GM23338 (cell line): ENCODE measurements around the gene DAB2. TPM values are rescaled to one million over a fixed set of nuclear protein-coding genes. Genes with fewer than 3 reads are reported as not detected.

Experiments used
- ATAC-seq: fragments of 200-7000 bp; cut with Tn5 transposase; 3 replicates; pipeline ENCODE4 v1.9.1; 2020
- DNase-seq: peaks from one replicate; pipeline ENCODE4 v3.0.0-alpha.2; 2015; ENCODE audit warnings: low spot score
- H2AFZ ChIP-seq: fragments of 200-600 bp; sonication (generic); 2 replicates; pipeline ENCODE4 v1.8.0; 2016; ENCODE audit warnings: antibody characterized with exemption, mild to moderate bottlenecking, moderate library complexity
- H3F3A ChIP-seq: fragments of 200-600 bp; sonication (generic); replicated peaks from 2 replicates; pipeline ENCODE4 v1.8.0; 2017; ENCODE audit warnings: antibody characterized with exemption, mixed run types, low read depth
- H3K27ac ChIP-seq: fragments of 200-600 bp; sonication (generic); 2 replicates; pipeline ENCODE4 v1.6.1; 2016; ENCODE audit warnings: low read depth
- H3K27me3 ChIP-seq: fragments of 200-600 bp; sonication (generic); 2 replicates; pipeline ENCODE4 v1.8.0; 2016; ENCODE audit warnings: mild to moderate bottlenecking, mixed run types, moderate library complexity; ENCODE audit not compliant: insufficient read depth
- H3K36me3 ChIP-seq: fragments of 200-600 bp; sonication (generic); 2 replicates; pipeline ENCODE4 v1.8.0; 2016; ENCODE audit warnings: mild to moderate bottlenecking; ENCODE audit not compliant: insufficient read depth
- H3K4me1 ChIP-seq: fragments of 200-600 bp; sonication (generic); 2 replicates; pipeline ENCODE4 v1.8.0; 2016; ENCODE audit warnings: mild to moderate bottlenecking, moderate library complexity; ENCODE audit not compliant: insufficient read depth
- H3K4me2 ChIP-seq: fragments of 200-600 bp; sonication (generic); 2 replicates; pipeline ENCODE4 v1.7.1; 2017; ENCODE audit warnings: mixed run types
- H3K4me3 ChIP-seq: fragments of 200-600 bp; sonication (generic); 2 replicates; pipeline ENCODE4 v1.6.1; 2016; ENCODE audit warnings: mixed run types
- H3K79me2 ChIP-seq: fragments of 200-600 bp; sonication (generic); replicated peaks from 2 replicates; pipeline ENCODE4 v1.8.0; 2017; ENCODE audit warnings: mild to moderate bottlenecking; ENCODE audit not compliant: insufficient read depth
- H3K9me2 ChIP-seq: fragments of 200-600 bp; sonication (generic); 2 replicates; pipeline ENCODE4 v1.8.0; 2017; ENCODE audit not compliant: insufficient read depth
- H4K20me1 ChIP-seq: fragments of 200-600 bp; sonication (generic); replicated peaks from 2 replicates; pipeline ENCODE4 v1.8.0; 2017; ENCODE audit warnings: mild to moderate bottlenecking; ENCODE audit not compliant: insufficient read depth
- H3K27ac Mint-ChIP-seq: 2 replicates; pipeline ENCODE4 v1.8.0; 2020; ENCODE audit warnings: inconsistent platforms, mild to moderate bottlenecking, moderate library complexity, mixed read lengths
- H3K27me3 Mint-ChIP-seq: 3 replicates; pipeline ENCODE4 v1.8.0; 2022; ENCODE audit warnings: low read depth, mild to moderate bottlenecking, moderate library complexity, mixed read lengths, inconsistent platforms; ENCODE audit not compliant: insufficient read depth, poor library complexity
- H3K36me3 Mint-ChIP-seq: 3 replicates; pipeline ENCODE4 v1.8.0; 2021; ENCODE audit warnings: low read depth, mild to moderate bottlenecking, inconsistent platforms, moderate library complexity, mixed read lengths
- H3K4me1 Mint-ChIP-seq: 3 replicates; pipeline ENCODE4 v1.8.0; 2020; ENCODE audit warnings: mild to moderate bottlenecking, inconsistent platforms, mixed read lengths
- H3K4me3 Mint-ChIP-seq: 3 replicates; pipeline ENCODE4 v1.8.0; 2021; ENCODE audit warnings: moderate library complexity, mild to moderate bottlenecking, inconsistent platforms, mixed read lengths
- H3K9me3 Mint-ChIP-seq: 3 replicates; pipeline ENCODE4 v1.8.0; 2020; ENCODE audit warnings: moderate library complexity, mild to moderate bottlenecking, inconsistent platforms, mixed read lengths
- CREB1 ChIP-seq: fragments of 250-450 bp; sonication (Bioruptor Pico); IDR thresholded peaks from 2 replicates; pipeline ENCODE4 v1.5.0; 2020; ENCODE audit warnings: low read depth, mild to moderate bottlenecking, moderate library complexity
- CTCF ChIP-seq, 2 experiments: fragments of 200-600 bp in 1 of 2; sonication (generic) in 1 of 2; conservative IDR thresholded peaks; 2 replicates each; pipeline versions ENCODE4 v1.5.1 to v1.6.1; 2016 to 2017; ENCODE audit warnings: antibody characterized with exemption in 2 of 2, low read depth in 2 of 2, mild to moderate bottlenecking in 2 of 2, moderate library complexity in 1 of 2
- EZH2 ChIP-seq: fragments of 200-600 bp; sonication (generic); IDR thresholded peaks from one replicate; pipeline ENCODE4 v1.8.0; 2017; ENCODE audit warnings: antibody characterized with exemption, mild to moderate bottlenecking, low read depth; ENCODE audit not compliant: unreplicated experiment
- JUNB ChIP-seq: IDR thresholded peaks from one replicate; pipeline ENCODE4 v1.6.1; 2016; ENCODE audit warnings: antibody characterized with exemption; ENCODE audit not compliant: unreplicated experiment
- REST ChIP-seq: IDR thresholded peaks from one replicate; pipeline ENCODE4 v1.6.1; 2018; ENCODE audit warnings: antibody characterized with exemption; ENCODE audit not compliant: unreplicated experiment
- STAT1 ChIP-seq: IDR thresholded peaks from one replicate; pipeline ENCODE4 v1.6.1; 2016; ENCODE audit warnings: antibody characterized with exemption; ENCODE audit not compliant: unreplicated experiment
- ZNF462 ChIP-seq: fragments of 250-450 bp; sonication (Bioruptor Pico); IDR thresholded peaks from 2 replicates; pipeline ENCODE4 v1.5.0; 2020; ENCODE audit warnings: mild to moderate bottlenecking, moderate library complexity
- polyA plus RNA-seq: library from polyadenylated mRNA; unstranded; fragments of >200 nt; fragmentation: Nextera tagmentation; extraction: Ambion mirVana; gene quantifications from 2 replicates; pipeline ENCODE4 v1.2.1, GENCODE V29; 2016
- total RNA-seq: library from RNA; depleted of rRNA; stranded (reverse); fragments of >200 nt; shearing (Covaris generic); gene quantifications from 2 replicates; pipeline ENCODE4 v1.2.3, GENCODE V29; 2014

Gene DAB2
- total and polyA plus RNA-seq, 2 experiments from 2014 or later = 6.4 to 8.4 TPM

GRCh38 chr5:39370555-39371366 is 54.0 kb downstream of the DAB2 start (continued):
- TF ChIP-seq REST (no peak), CREB1 (no peak)

GRCh38 chr5:39369123-39369815 is 55.5 kb downstream of the DAB2 start:
- DNase-seq = no peak
- peaks cover 2% of the 10 kb centered on the region for H3K27me3 Mint-ChIP-seq
- Histone ChIP-seq H3K4me2 (peak overlapping the region; percentile 45; the same call in 1 of the 2 replicates), H3K27ac (no peak overlapping the region), H3K36me3 (no peaks in the 10 kb centered on the region), H3K27me3 (no peaks in the 10 kb centered on the region), H3K4me1 (peaks cover 6% of the 10 kb centered on the region; the same call in 1 of the 2 replicates), H4K20me1 (no peaks in the 10 kb centered on the region), H3K4me3 (no peak overlapping the region), H3K79me2 (no peaks in the 10 kb centered on the region), H3F3A (no peaks in the 10 kb centered on the region), H3K9me2 (0 out of 2 replicates have a peak, but pooled peaks cover 3% of the 10 kb centered on the region), H2AFZ (no peak overlapping the region)
- no peak for ATAC-seq
- H3K4me1 Mint-ChIP-seq = peaks cover 18% of the 10 kb centered on the region
- no peak overlapping the region for H3K27ac Mint-ChIP-seq
- H3K9me3 Mint-ChIP-seq = no peaks in the 10 kb centered on the region
- no peak overlapping the region for H3K4me3 Mint-ChIP-seq
- H3K36me3 Mint-ChIP-seq = no peaks in the 10 kb centered on the region
- TF ChIP-seq JUNB = no peak
- TF ChIP-seq STAT1 = no peak
- no peak for TF ChIP-seq REST
- TF ChIP-seq EZH2 = no peak
- TF ChIP-seq CTCF (conservative IDR thresholded peaks at IDR 0.05; ENCODE audit: low read depth in 2 of 2) = no peak
- TF ChIP-seq ZNF462 = no peak
